RWPE2 (cell line): ENCODE data around the gene SLC16A14.
A peak's percentile ranks its signal among the peaks of the same experiment; 100 is the strongest.

ENCODE experiments used
- ATAC-seq: fragments of 200-7000 bp; cut with Tn5 transposase; 3 replicates; pipeline ENCODE4 v1.9.1; 2021; ENCODE audit warnings: low read depth
- DNase-seq: peaks from one replicate; pipeline ENCODE4 v3.0.0-alpha.2; 2020; ENCODE audit warnings: low spot score
- H3K27ac ChIP-seq: fragments of 450-650 bp; 2 replicates; pipeline ENCODE4 v1.5.1; 2017; ENCODE audit warnings: mild to moderate bottlenecking; ENCODE audit not compliant: poor library complexity, severe bottlenecking
- H3K27me3 ChIP-seq: fragments of 250-450 bp; sonication (Bioruptor Pico); 2 replicates; pipeline ENCODE4 v1.5.1; 2021; ENCODE audit warnings: mild to moderate bottlenecking, moderate library complexity; ENCODE audit not compliant: insufficient read depth, poor library complexity, severe bottlenecking
- H3K36me3 ChIP-seq: fragments of 250-450 bp; sonication (Bioruptor Pico); 2 replicates; pipeline ENCODE4 v1.5.1; 2020; ENCODE audit warnings: low read depth, mild to moderate bottlenecking, moderate library complexity
- H3K4me1 ChIP-seq: fragments of 250-450 bp; sonication (Bioruptor Pico); 2 replicates; pipeline ENCODE4 v1.5.1; 2021; ENCODE audit warnings: mild to moderate bottlenecking, moderate library complexity; ENCODE audit not compliant: insufficient read depth, poor library complexity, severe bottlenecking
- H3K4me3 ChIP-seq: fragments of 250-450 bp; sonication (Bioruptor Pico); 2 replicates; pipeline ENCODE4 v1.5.1; 2021; ENCODE audit warnings: mild to moderate bottlenecking, moderate library complexity; ENCODE audit not compliant: severe bottlenecking
- H3K9me3 ChIP-seq: fragments of 250-450 bp; sonication (Bioruptor Pico); 2 replicates; pipeline ENCODE4 v1.5.1; 2021; ENCODE audit warnings: mild to moderate bottlenecking, moderate library complexity; ENCODE audit not compliant: severe bottlenecking
- TF ChIP-seq, protein P1 (sequence below): fragments of 450-650 bp; IDR thresholded peaks from one replicate; pipeline ENCODE4 v1.5.1; 2017; ENCODE audit warnings: mild to moderate bottlenecking, moderate library complexity; ENCODE audit not compliant: poor library complexity, severe bottlenecking

SLC16A14 gene

GRCh38 chr2:230085201-230085600 lies 16.5 kb upstream of the SLC16A14 start:
- no peak overlapping the region for H3K27ac ChIP-seq
- no peak overlapping the region for H3K4me3 ChIP-seq
- ATAC-seq (no peak), DNase-seq (no peak)
- H3K27me3 ChIP-seq: no peaks in the 10 kb centered on the region
- H3K9me3 ChIP-seq: no peaks in the 10 kb centered on the region
- TF ChIP-seq, protein P1, sequence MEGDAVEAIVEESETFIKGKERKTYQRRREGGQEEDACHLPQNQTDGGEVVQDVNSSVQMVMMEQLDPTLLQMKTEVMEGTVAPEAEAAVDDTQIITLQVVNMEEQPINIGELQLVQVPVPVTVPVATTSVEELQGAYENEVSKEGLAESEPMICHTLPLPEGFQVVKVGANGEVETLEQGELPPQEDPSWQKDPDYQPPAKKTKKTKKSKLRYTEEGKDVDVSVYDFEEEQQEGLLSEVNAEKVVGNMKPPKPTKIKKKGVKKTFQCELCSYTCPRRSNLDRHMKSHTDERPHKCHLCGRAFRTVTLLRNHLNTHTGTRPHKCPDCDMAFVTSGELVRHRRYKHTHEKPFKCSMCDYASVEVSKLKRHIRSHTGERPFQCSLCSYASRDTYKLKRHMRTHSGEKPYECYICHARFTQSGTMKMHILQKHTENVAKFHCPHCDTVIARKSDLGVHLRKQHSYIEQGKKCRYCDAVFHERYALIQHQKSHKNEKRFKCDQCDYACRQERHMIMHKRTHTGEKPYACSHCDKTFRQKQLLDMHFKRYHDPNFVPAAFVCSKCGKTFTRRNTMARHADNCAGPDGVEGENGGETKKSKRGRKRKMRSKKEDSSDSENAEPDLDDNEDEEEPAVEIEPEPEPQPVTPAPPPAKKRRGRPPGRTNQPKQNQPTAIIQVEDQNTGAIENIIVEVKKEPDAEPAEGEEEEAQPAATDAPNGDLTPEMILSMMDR: no peak
- H3K4me1 ChIP-seq: no peaks in the 10 kb centered on the region
- H3K36me3 ChIP-seq: no peaks in the 10 kb centered on the region

GRCh38 chr2:230077851-230078547 lies 9.3 kb upstream of the SLC16A14 start:
- Histone ChIP-seq H3K27me3 (no peaks in the 10 kb centered on the region), H3K4me3 (no peak overlapping the region), H3K27ac (no peak overlapping the region), H3K9me3 (no peaks in the 10 kb centered on the region), H3K36me3 (no peaks in the 10 kb centered on the region), H3K4me1 (no peaks in the 10 kb centered on the region)
- DNase-seq (no peak), ATAC-seq (no peak)
- TF ChIP-seq, protein P1: no peak

GRCh38 chr2:230076819-230077218 lies 8.1 kb upstream of the SLC16A14 start:
- TF ChIP-seq, protein P1: no peak
- no peak overlapping the region for H3K4me3 ChIP-seq
- no peaks in the 10 kb centered on the region for H3K27me3 ChIP-seq
- ATAC-seq: no peak
- DNase-seq: no peak
- no peak overlapping the region for H3K27ac ChIP-seq
- no peaks in the 10 kb centered on the region for H3K4me1 ChIP-seq
- no peaks in the 10 kb centered on the region for H3K9me3 ChIP-seq
- no peaks in the 10 kb centered on the region for H3K36me3 ChIP-seq

DNA sequence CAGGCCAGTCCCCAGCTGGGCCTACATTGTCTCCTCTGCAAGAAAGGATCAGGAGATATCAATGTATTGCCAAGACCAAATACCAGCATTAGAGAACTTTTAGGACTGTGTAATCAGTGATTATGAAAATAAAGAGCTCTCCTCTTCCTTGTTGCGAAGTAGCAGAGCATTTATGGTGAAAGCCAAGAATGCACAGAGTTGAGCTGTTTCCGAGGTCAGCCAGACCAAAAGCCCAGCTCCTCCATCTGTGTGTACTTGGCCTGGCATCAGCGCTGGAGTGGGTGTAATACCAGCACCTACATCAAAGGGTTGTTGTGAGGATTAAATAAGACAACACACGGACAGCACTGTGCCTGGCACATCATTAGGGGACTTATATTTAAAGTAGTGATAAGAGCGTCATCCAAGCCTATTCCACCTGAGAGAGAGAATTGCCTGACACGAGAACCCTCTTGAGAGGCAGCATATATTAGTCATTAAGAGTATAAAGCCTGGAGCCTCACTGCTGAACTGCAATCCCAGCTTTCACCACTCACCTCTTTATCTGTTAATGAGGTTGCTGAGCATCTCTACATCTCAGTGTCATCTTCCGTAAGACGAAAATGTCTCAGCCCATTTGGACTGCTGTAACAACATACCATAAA lies 7.4 kb upstream of the SLC16A14 start:
- DNase-seq: no peak
- no peaks in the 10 kb centered on the region for H3K36me3 ChIP-seq
- TF ChIP-seq, protein P1: no peak
- H3K4me3 ChIP-seq: no peak overlapping the region
- no peaks in the 10 kb centered on the region for H3K27me3 ChIP-seq
- no peaks in the 10 kb centered on the region for H3K4me1 ChIP-seq
- no peaks in the 10 kb centered on the region for H3K9me3 ChIP-seq
- peak; percentile 27; the same call in 1 of the 3 replicates for ATAC-seq
- no peak overlapping the region for H3K27ac ChIP-seq

- no peaks in the 10 kb centered on the region for H3K9me3 ChIP-seq
- ATAC-seq (no peak), DNase-seq (no peak)
- H3K4me3 ChIP-seq: no peak overlapping the region
- TF ChIP-seq, protein P1: no peak
- no peak overlapping the region for H3K27ac ChIP-seq
- H3K4me1 ChIP-seq: no peaks in the 10 kb centered on the region
- no peaks in the 10 kb centered on the region for H3K36me3 ChIP-seq
- no peaks in the 10 kb centered on the region for H3K27me3 ChIP-seq
These were observed 2.7 kb upstream of the SLC16A14 start for GRCh38 chr2:230071421-230071820.
